Trophoblast cell (in vitro differentiated cells and primary cell): ENCODE data around the gene NFILZ.
"Not testable (repeated sequence)": the region's sequence is repeated elsewhere in the genome, so short reads cannot be mapped to it uniquely, and the experiment has no call there.

ENCODE experiments used
- DNase-seq, 2 donors: peaks; one replicate each; pipeline ENCODE4 v3.0.0-alpha.2; 2016
- H2AFZ ChIP-seq: 2 replicates; pipeline ENCODE4 v1.6.1; 2013; ENCODE audit warnings: low read length, moderate library complexity, mild to moderate bottlenecking; ENCODE audit not compliant: insufficient read depth, poor library complexity
- H2AK5ac ChIP-seq: 2 replicates; pipeline ENCODE4 v1.6.1; 2013; ENCODE audit warnings: mild to moderate bottlenecking, low read length
- H2BK120ac ChIP-seq: 2 replicates; pipeline ENCODE4 v1.6.1; 2013; ENCODE audit warnings: low read length, mild to moderate bottlenecking, moderate library complexity; ENCODE audit not compliant: insufficient read depth, poor library complexity
- H2BK12ac ChIP-seq: 2 replicates; pipeline ENCODE4 v1.6.1; 2013; ENCODE audit warnings: mild to moderate bottlenecking, low read length, moderate library complexity
- H2BK5ac ChIP-seq: 2 replicates; pipeline ENCODE4 v1.6.1; 2013; ENCODE audit warnings: low read length, low read depth, moderate library complexity, mild to moderate bottlenecking; ENCODE audit not compliant: poor library complexity
- H3K14ac ChIP-seq: 2 replicates; pipeline ENCODE4 v1.6.1; 2013; ENCODE audit warnings: mild to moderate bottlenecking, low read length
- H3K18ac ChIP-seq: 2 replicates; pipeline ENCODE4 v1.6.1; 2013; ENCODE audit warnings: mild to moderate bottlenecking, low read length
- H3K23ac ChIP-seq: 2 replicates; pipeline ENCODE4 v1.6.1; 2013; ENCODE audit warnings: low read length
- H3K27ac ChIP-seq: 2 replicates; pipeline ENCODE4 v1.5.1; 2013; ENCODE audit warnings: low read depth, mild to moderate bottlenecking, inconsistent platforms, low read length, moderate library complexity
- H3K27me3 ChIP-seq: 2 replicates; pipeline ENCODE4 v1.6.1; 2013; ENCODE audit warnings: inconsistent platforms, mild to moderate bottlenecking, low read length, moderate library complexity; ENCODE audit not compliant: insufficient read depth
- H3K36me3 ChIP-seq, 2 experiments: 1 replicate in 1 of 2; 2 replicates in 1 of 2; pipeline ENCODE4 v1.6.1; 2013; ENCODE audit warnings: low read length in 2 of 2, mild to moderate bottlenecking in 2 of 2, moderate library complexity in 1 of 2; ENCODE audit not compliant: insufficient read depth in 2 of 2, control insufficient read depth in 1 of 2
- H3K4ac ChIP-seq: 2 replicates; pipeline ENCODE4 v1.6.1; 2013; ENCODE audit warnings: low read depth, mild to moderate bottlenecking, low read length, moderate library complexity
- H3K4me1 ChIP-seq, 2 experiments: 1 replicate in 1 of 2; 2 replicates in 1 of 2; pipeline ENCODE4 v1.6.1; 2013; ENCODE audit warnings: low read length in 2 of 2, mild to moderate bottlenecking in 2 of 2, moderate library complexity in 1 of 2; ENCODE audit not compliant: insufficient read depth in 2 of 2, control insufficient read depth in 1 of 2
- H3K4me2 ChIP-seq: 2 replicates; pipeline ENCODE4 v1.6.1; 2013; ENCODE audit warnings: inconsistent platforms, mild to moderate bottlenecking, low read length, moderate library complexity
- H3K4me3 ChIP-seq: 2 replicates; pipeline ENCODE4 v1.5.1; 2013; ENCODE audit warnings: mild to moderate bottlenecking, low read depth, low read length, inconsistent platforms
- H3K79me1 ChIP-seq: one replicate; pipeline ENCODE4 v1.6.1; 2013; ENCODE audit warnings: low read length
- H3K79me2 ChIP-seq: 2 replicates; pipeline ENCODE4 v1.6.1; 2013; ENCODE audit warnings: low read length, mild to moderate bottlenecking; ENCODE audit not compliant: control insufficient read depth, insufficient read depth, poor library complexity
- H3K9ac ChIP-seq: 2 replicates; pipeline ENCODE4 v1.6.1; 2013; ENCODE audit warnings: mild to moderate bottlenecking, low read length
- H3K9me3 ChIP-seq: 2 replicates; pipeline ENCODE4 v1.6.1; 2013; ENCODE audit warnings: low read depth, mild to moderate bottlenecking, control low read depth, inconsistent platforms, low read length; ENCODE audit not compliant: insufficient read depth
- H4K12ac ChIP-seq: 2 replicates; pipeline ENCODE4 v1.6.1; 2013; ENCODE audit warnings: low read depth, mild to moderate bottlenecking, low read length, moderate library complexity
- H4K8ac ChIP-seq: 2 replicates; pipeline ENCODE4 v1.6.1; 2013; ENCODE audit warnings: low read depth, mild to moderate bottlenecking, low read length, moderate library complexity
- H4K91ac ChIP-seq: one replicate; pipeline ENCODE4 v1.6.1; 2013; ENCODE audit warnings: low read depth, mild to moderate bottlenecking, low read length, moderate library complexity
- WGBS: extraction: QIAGEN DNeasy Blood & Tissue Kit; methylation state at CpG from one replicate; pipeline ENCODE4 v1.1.7; 2013; ENCODE audit warnings: missing lambda C conversion rate; ENCODE audit not compliant: insufficient read length, insufficient coverage; ENCODE audit errors: extremely low coverage; 5-methylcytosine and 5-hydroxymethylcytosine counted together

The NFILZ gene

GRCh38 chr19:8622886-8623285, 7.5 kb upstream of the NFILZ start:
- not testable (repeated sequence) for H3K36me3 ChIP-seq, H3K27ac ChIP-seq, H2AK5ac ChIP-seq, H3K9me3 ChIP-seq, H4K91ac ChIP-seq, H2BK120ac ChIP-seq, H3K23ac ChIP-seq, H3K79me1 ChIP-seq, H4K8ac ChIP-seq, DNase-seq, H3K4me3 ChIP-seq, H3K4me2 ChIP-seq, H2BK12ac ChIP-seq, H3K4me1 ChIP-seq, H3K18ac ChIP-seq, H3K4ac ChIP-seq, H3K79me2 ChIP-seq, H3K9ac ChIP-seq, H3K14ac ChIP-seq, H3K27me3 ChIP-seq, H4K12ac ChIP-seq, H2AFZ ChIP-seq, H2BK5ac ChIP-seq
- no CpG with 5 or more reads among the region's 4 CpGs for WGBS

DNA sequence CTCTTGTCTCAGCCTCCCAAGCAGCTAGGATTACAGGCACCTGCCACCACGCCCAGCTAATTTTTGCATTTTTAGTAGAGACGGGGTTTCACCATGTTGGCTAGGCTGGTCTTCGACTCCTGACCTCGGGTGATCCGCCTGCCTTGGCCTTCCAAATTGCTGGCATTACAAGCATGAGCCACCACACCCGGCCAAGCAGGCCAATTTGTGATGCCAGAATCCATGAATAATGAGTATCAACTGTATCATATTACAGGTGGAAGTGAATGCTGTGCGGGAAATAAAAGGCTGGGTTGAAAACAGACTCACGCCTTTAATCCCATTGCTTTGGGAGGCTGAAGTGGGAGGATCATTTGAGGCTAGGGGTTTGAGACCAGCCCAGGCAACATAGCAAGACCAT, 3.6 kb upstream of the NFILZ start:
- Histone ChIP-seq H2BK5ac (no peak overlapping the region), H3K4me3 (no peak overlapping the region), H3K9me3 (no peaks in the 10 kb centered on the region), H2BK12ac (no peak overlapping the region), H4K12ac (no peak overlapping the region), H3K79me1 (no peaks in the 10 kb centered on the region), H3K27ac (no peak overlapping the region), H3K14ac (no peak overlapping the region), H4K91ac (no peak overlapping the region), H3K4me2 (no peak overlapping the region), H3K23ac (no peak overlapping the region), H2AFZ (no peak overlapping the region), H2AK5ac (no peak overlapping the region), H3K4me1 (no peaks in the 10 kb centered on the region), H3K9ac (no peak overlapping the region), H2BK120ac (no peak overlapping the region), H3K27me3 (no peaks in the 10 kb centered on the region), H3K36me3 (no peaks in the 10 kb centered on the region), H3K79me2 (no peaks in the 10 kb centered on the region), H4K8ac (no peak overlapping the region), H3K4ac (no peak overlapping the region), H3K18ac (no peak overlapping the region)
- DNase-seq: no peak
- no CpG with 5 or more reads among the region's 8 CpGs for WGBS

- no peak overlapping the region for H3K23ac ChIP-seq
- no peak overlapping the region for H2BK12ac ChIP-seq
- no peak overlapping the region for H3K27ac ChIP-seq
- no peaks in the 10 kb centered on the region for H3K79me2 ChIP-seq
- no peak overlapping the region for H4K8ac ChIP-seq
- H3K27me3 ChIP-seq: no peaks in the 10 kb centered on the region
- no peak overlapping the region for H2BK5ac ChIP-seq
- H3K4me2 ChIP-seq: no peak overlapping the region
- no peak overlapping the region for H2BK120ac ChIP-seq
- no peaks in the 10 kb centered on the region for H3K79me1 ChIP-seq
- H3K36me3 ChIP-seq: no peaks in the 10 kb centered on the region
- H4K91ac ChIP-seq: no peak overlapping the region
- H3K18ac ChIP-seq: no peak overlapping the region
- no CpG with 5 or more reads among the region's 2 CpGs for WGBS
- no peak overlapping the region for H2AFZ ChIP-seq
- no peak for DNase-seq
- H3K4ac ChIP-seq: no peak overlapping the region
- no peak overlapping the region for H3K9ac ChIP-seq
- H4K12ac ChIP-seq: no peak overlapping the region
- H3K4me3 ChIP-seq: no peak overlapping the region
- H2AK5ac ChIP-seq: no peak overlapping the region
- H3K14ac ChIP-seq: no peak overlapping the region
- H3K9me3 ChIP-seq: no peaks in the 10 kb centered on the region
- no peaks in the 10 kb centered on the region for H3K4me1 ChIP-seq
Observed at GRCh38 chr19:8629184-8629583, 1.2 kb upstream of the NFILZ start.

DNA sequence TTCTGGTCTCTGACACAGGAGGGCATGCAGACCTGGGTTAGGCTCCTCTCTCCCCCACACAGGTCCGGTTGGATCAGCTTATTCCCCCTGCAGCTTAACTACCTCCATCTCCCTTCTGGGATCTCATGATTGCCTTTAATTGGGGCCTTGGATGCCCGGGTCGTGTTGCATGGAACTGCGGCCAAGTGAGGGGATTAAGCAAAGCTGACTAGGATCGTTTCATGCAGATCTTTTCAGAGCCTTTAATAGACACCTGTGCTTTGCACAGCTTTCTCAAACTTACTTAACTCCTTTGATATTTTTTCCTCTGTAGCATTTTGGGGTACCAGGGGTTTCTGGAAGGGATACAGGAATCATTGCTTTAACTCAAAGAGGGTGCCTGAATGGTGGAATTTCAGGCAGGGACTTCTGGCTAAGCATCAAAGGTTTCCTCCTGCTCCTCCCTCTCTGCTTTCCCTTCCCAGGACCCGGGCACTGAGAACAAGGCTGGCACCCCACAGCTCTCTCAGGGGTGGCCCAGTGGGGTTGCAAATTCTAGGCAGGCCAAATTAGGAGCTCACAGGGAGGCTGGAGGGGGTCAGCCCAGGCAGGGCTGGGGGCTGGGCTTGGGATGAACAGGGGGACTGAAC, 477 bp downstream of the NFILZ start:
- Histone ChIP-seq H3K27me3 (no peaks in the 10 kb centered on the region), H3K79me1 (no peaks in the 10 kb centered on the region), H2AFZ (no peak overlapping the region), H2AK5ac (no peak overlapping the region), H4K8ac (no peak overlapping the region), H3K79me2 (no peaks in the 10 kb centered on the region), H2BK120ac (no peak overlapping the region), H4K91ac (no peak overlapping the region), H3K36me3 (no peaks in the 10 kb centered on the region), H3K9ac (no peak overlapping the region), H3K23ac (no peak overlapping the region), H4K12ac (no peak overlapping the region), H3K14ac (no peak overlapping the region), H3K4ac (no peak overlapping the region), H3K4me3 (no peak overlapping the region), H3K9me3 (no peaks in the 10 kb centered on the region), H3K4me2 (no peak overlapping the region), H2BK5ac (no peak overlapping the region), H2BK12ac (no peak overlapping the region), H3K27ac (no peak overlapping the region), H3K18ac (no peak overlapping the region), H3K4me1 (no peaks in the 10 kb centered on the region)
- DNase-seq: no peak
- WGBS: no CpG with 5 or more reads among the region's 6 CpGs
